ENCODE measurements around the gene RMC1.

GRCh38 chr18:23453680-23454058 lies 49.6 kb upstream of the RMC1 start:
- TF ChIP-seq POLR2A (IDR thresholded peaks at IDR 0.05) (no peak), CTCF (IDR thresholded peaks at IDR 0.05) (no peak)

Data from transverse colon (tissue), 3 donors.